Stromal cell of bone marrow (primary cell): ENCODE data around the gene RPL37.
"Not testable (repeated sequence)": the region's sequence is repeated elsewhere in the genome, so short reads cannot be mapped to it uniquely, and the experiment has no call there.

Experiments used
- DNase-seq: peaks from one replicate; pipeline ENCODE4 v3.0.0-alpha.2; 2012; ENCODE audit warnings: low read depth

The RPL37 gene

DNA sequence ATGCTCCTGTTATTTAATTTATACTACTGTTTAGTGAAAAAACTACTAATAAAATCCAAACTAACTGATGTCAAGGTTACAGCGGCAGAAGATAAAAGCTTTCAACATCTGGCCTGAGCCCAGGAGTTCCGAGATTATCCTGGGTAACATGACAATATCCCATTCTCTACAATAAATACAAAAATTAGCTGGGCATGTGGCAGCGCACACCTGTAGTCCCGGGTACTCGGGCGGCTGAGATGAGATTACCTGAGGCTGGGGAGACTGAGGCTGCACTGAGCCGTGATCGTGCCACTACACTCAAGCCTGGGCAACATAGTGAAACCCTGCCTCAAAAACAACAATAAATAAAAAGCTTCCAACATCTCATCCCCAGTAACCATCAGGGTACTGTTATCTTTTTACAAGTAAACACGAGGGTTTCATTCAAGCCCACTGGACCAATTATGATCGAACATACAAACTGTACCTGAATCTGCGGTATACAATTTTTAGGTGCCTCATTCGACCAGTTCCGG, 1.3 kb downstream of the RPL37 start:
- no peak for DNase-seq

DNA sequence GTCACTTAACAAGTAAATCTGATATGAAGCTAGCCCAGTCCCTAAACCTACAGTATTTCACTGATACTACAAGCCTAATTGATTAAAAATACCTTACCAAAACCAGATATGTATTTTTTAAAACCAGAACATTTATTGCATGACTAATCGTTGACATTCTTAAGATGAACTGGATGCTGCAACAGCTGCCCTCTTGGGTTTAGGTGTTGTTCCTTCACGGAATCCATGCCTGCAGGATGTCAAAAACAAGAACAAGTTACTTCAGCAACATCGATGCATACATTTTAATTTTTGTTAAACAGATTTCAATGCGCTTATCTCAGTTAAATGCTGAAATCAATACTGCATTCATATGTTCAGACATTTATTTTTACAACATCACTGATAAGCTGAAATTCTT, 2.7 kb downstream of the RPL37 start:
- no peak for DNase-seq

- DNase-seq, result no peak
Observed at GRCh38 chr5:40831346-40832210, 3.4 kb downstream of the RPL37 start.

- no peak for DNase-seq
Observed at GRCh38 chr5:40829748-40830533, 5.1 kb downstream of the RPL37 start.

DNA sequence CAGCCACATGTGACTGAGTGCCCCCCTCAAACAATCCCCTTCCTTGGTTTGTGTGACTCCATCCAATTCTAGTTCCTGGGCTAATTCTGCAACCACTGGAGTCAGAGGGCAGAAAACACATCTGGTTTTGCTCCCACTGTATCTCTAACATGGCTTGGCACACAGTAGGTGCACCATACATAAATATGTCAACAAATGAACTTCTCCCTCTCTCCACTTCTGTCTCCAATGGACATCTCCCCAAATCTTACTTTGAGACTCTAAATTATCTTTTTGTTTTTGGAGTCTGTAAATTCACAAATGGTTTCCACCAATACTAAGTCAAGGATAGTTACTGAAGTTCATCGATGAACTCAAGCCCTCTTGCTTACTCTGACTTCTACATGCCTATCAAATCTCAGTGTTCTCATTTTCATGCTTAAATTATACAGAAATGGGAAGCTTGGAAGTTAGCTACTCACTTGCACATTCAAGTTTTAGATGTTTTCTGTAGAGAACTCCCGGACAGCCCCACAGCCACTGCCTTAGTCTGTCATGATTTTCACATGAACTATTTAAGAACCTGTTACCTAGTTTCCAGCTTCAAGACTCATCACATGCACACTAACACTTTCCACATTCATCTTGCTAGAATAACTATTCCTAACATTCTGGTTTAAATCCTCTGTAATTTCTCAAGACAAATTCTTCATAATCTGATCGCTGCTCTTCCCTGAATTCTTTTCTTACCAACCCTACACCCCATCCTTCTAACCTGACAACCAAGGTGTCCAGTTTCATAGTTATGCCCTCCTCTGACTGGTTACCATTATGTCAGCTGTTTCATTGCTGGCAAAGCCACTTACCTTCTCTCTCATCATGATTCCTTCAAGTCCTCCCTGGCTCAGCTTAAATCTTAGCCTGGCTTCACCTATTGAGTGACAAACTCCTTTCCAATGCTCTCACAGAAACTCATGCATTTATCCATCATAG, 6.0 kb downstream of the RPL37 start:
- DNase-seq, result no peak

GRCh38 chr5:40828021-40828631, 6.9 kb downstream of the RPL37 start:
- DNase-seq, result no peak

- no peak for DNase-seq
Observed at GRCh38 chr5:40827188-40827977, 7.6 kb downstream of the RPL37 start.

GRCh38 chr5:40826489-40827187, 8.4 kb downstream of the RPL37 start:
- DNase-seq, result no peak

- DNase-seq, result not testable (repeated sequence)
Observed at GRCh38 chr5:40825461-40826043, 9.5 kb downstream of the RPL37 start.

- DNase-seq, result no peak
Observed at GRCh38 chr5:40823459-40823858, 11.6 kb downstream of the RPL37 start.

- DNase-seq, result no peak
Observed at GRCh38 chr5:40813698-40814281, 21.2 kb downstream of the RPL37 start.

DNA sequence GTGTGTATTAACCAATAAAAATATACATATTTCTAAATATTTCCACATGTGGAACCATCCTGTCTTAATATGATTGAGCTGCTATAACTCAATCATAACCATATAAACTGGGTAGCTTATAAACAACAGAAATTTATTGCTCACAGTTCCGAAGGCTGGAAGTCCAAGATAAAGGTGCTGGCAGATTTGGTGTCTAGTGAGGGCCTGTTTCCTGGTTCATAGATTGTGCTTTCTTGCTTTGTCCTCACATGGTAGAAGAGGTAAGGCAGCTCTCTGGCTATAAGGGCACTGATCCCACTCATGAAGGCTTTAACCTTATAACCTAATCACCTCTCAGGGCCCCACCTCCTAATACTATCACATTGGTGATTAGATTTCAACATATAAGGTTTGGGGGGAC, 22.9 kb downstream of the RPL37 start:
- DNase-seq, result no peak

GRCh38 chr5:40801771-40802562, 33.1 kb downstream of the RPL37 start:
- DNase-seq, result no peak

DNA sequence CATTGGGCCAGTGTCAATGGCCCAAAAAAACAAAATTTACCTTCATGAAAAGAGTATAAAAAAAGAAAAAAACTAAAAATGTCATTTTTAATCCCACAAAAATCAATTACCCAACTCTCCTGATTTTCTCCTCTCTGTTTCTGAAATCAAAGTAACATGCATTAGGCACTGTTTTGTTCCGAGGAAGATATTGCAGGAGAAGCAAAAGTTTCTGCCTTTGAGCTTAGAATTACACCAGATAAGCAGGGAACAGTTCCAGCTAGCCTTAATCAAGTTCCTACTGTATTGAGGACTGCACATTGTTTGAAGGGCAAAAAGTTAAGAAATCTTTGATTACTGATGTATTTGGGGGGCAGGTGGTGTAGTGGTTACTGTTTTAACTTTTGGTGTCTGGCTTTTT, 35.8 kb downstream of the RPL37 start:
- DNase-seq, result no peak

DNA sequence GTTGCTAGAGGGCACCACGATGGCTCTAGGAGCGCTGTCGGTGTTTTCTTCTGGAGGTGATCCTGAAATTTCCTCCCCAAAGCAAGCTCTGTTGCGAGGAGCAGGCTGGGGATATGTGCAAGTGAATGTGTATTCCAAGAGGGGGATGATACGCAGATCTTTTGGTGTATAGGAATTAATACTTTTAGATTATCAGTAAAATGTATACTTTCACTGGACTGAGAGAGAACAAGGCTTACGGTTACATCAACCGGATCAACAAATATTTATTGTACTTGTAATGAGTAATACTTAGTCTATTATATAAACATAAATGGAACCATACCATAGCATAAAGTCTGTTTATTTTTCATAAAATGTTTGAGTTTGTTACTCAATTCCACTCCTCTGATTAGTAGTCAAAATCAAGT, 36.2 kb downstream of the RPL37 start:
- no peak for DNase-seq

- DNase-seq, result peak; percentile 80
Observed at GRCh38 chr5:40798012-40798800, 36.8 kb downstream of the RPL37 start, which contains the start of gene PRKAA1. PRKAA1 (minus strand) TSS chr5:40798374; CDS start chr5:40798189, 185 bp downstream.

DNA sequence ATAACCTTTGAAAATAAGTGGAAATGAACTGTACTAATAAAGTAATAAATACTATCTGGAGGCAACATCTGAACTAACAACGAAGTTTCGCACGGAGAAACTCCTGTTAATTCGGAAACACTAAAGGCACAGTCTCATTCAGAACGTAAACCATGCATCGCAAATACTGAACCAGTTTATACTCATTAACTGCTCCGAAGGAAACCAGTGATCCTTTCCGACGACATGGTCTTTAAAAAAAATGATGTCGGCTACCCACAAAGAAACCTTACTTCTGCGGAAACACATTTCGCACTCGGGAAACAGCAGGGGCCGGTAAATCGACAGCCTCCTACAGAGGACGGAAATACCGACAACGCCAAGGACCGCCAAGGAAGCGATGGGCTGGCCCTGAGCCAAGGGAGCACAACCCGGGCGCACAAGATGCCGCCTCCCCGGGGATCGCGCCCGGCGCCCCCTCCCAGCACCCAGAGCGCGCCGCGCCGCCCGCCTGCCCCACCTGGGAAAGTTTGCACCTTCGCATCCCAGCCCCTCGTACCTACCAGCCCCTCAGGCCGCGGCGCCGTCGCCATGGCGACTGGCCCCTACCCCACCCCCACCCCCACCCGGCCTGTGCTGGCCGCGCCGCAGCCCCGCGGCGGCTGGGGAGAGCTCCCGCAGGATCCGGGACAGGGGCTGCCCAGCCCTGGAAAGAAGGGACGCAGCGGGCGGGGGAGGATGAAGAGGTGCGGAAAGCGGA, 37.6 kb downstream of the RPL37 start:
- DNase-seq, result no peak
